HL-60/S4 treated with retinoic acid at 250 ng/mL for 4 days and 3 days (cell line): Measurements from ENCODE around the gene PLA2G4B.

Source experiments
- in situ Hi-C: fragments of 300-500 bp; cut with MboI; formaldehyde crosslinking; loops from 2 replicates; pipeline ENCODE4 v1.7.0; 2022; ENCODE audit warnings: low sequenced_read_pairs

PLA2G4B gene

DNA sequence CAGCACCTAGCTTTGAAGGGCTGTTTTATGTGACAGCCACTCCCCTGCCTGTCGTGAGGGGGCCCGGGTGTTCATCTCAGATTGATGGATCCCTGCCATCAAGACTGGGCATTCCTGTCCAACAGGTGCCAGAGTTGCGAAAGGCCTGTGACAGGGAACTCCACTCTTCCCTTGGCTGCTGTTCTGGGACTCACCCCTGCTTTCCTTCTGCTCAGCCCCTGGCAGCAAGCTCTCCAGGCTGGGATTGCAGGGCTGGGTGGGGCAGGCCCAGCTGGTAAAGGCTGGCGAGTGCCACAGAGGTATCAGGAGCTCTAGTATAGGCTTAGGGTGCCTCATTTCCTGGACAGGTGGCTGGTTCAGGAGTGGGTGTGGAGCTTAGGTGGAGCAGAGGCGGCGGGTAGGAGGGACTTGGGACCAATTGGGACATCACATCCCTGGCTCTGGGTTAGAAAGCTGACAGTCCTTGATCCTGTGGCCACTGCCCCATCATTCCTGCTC is at the start of gene PLA2G4B:
TSS of gene PLA2G4B (plus strand) at position 448 of the 498 bp plus-strand sequence. CDS start 67 bp downstream, outside the sequence.
- in situ Hi-C loops, result no loop called here

- in situ Hi-C loops, result no loop called here
Observed at GRCh38 chr15:41789236-41789635, 49.4 kb upstream of the PLA2G4B start.

- in situ Hi-C loops, result no loop called here
Observed at GRCh38 chr15:41789662-41790061, 49.0 kb upstream of the PLA2G4B start.

DNA sequence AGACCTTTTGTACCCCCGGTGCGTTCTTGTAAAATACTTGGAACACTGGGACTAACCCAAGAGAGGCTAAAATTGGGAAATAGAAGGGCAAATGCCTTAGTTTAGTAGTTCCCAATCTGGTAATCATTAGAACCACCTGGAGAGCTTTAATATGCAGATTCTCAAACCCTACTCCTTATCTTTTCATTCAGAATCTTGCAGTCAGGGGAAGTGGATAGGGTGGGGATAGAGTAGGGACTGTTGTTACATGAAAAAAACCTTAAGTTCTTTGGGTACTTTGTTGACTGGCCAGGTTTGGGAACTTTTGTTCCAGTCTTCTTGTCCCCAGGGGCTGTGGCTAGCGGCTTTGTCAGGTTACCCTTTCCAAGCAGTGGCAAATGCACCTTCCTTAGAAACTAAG is 48.5 kb upstream of the PLA2G4B start:
- in situ Hi-C loops, result no loop called here

GRCh38 chr15:41790756-41791546 is 47.7 kb upstream of the PLA2G4B start:
- in situ Hi-C loops, result no loop called here

DNA sequence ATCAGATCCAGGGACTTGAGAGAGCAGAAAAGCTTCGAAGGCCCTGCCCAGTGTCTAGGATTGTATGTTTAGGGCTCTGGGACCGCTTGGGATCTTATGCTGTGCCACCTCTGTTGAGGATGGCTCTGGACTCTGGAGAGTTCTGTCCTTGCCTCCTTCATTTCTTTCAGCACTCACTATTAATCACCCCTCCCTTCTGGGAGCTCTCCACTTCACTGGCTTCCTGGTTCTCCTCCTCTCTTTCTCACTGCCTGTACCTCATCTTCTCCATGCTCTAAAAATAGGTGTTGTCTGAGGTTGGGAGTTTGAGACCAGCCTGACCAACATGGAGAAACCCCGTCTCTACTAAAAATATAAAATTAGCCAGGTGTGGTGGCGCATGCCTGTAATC is 47.1 kb upstream of the PLA2G4B start:
- in situ Hi-C loops, result no loop called here

- in situ Hi-C loops, result no loop called here
Observed at GRCh38 chr15:41792000-41792637, 46.5 kb upstream of the PLA2G4B start.

- in situ Hi-C loops, result no loop called here
Observed at GRCh38 chr15:41794081-41794480, 44.6 kb upstream of the PLA2G4B start.

DNA sequence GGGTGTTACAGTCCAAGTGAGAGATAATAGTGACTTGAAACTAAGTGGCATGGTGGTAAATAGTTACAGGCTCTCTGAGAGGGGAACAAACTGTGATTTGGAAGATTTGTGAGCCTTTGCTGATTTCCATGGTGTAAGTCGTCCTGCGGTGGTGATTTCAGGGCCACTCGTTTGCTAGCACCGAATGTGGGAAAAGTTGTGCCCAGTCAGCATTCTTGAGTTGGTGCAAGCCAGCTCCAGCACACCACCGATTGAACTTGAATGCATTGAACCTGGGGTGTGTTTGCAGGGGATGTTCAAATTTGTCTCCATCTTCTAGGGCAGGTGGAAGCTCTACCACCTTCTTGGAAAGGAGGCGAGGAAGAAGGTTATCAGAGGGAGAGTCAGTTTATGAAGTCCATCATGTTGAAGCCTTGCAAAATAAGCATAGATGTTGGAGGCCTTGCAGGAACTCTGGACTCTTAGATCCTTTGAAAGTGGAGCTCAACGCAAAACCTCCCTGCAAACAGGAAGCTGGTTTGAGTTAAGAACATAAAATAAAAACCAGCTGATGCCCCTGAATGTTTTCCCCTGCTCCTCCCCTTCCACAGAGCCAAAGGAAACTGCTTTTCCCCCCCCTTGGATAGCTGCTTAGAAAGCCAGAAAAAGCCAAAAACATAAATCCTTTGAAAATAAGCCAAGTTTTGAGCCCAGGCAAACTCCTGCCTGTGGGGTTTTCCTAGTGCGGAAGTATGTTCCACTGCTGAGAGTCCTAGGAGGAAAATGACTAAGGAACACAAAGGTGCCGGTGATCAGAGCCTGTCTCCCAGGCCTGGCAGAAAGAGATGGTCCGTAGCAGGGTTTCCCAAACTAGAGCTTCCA is 42.4 kb upstream of the PLA2G4B start:
- in situ Hi-C loops, result no loop called here

DNA sequence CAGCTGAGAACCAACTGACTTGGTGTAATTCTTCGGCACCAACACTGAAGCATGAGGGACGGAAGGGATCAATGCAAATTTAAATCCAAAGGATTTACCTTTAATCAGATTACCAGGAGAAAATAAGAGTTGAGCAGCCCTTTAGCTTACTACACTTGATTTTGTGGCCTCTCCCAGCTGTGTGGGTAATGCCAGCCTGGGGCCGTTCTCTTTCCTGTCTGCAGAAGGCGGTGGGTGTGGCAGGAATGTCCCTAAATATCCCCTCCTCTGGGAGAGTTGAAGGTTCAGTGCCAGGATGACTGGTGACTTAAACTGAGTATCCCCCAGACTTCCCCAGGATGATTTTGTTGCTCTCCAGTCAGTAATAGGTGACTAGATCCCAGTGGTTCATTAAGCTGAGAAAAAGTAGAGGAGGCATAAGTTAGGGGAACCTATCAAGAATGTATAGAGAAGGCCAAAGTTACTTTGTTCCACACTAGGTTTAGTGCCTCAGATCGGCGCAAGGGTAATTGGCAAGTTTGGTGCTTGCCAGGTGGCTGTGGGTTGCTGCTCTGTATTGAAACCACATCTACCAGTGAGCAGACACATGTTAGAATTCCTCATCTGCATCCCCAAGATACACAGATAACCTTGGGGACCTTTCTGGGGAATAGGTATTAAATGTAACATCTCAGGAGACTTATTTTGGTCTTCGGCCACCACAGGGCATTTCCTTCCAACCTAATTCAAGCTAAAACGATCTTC is 41.3 kb upstream of the PLA2G4B start:
- in situ Hi-C loops, result no loop called here

- in situ Hi-C loops, result no loop called here
Observed at GRCh38 chr15:41798607-41799487, 39.8 kb upstream of the PLA2G4B start.

- in situ Hi-C loops, result no loop called here
Observed at GRCh38 chr15:41799488-41799805, 39.2 kb upstream of the PLA2G4B start.

DNA sequence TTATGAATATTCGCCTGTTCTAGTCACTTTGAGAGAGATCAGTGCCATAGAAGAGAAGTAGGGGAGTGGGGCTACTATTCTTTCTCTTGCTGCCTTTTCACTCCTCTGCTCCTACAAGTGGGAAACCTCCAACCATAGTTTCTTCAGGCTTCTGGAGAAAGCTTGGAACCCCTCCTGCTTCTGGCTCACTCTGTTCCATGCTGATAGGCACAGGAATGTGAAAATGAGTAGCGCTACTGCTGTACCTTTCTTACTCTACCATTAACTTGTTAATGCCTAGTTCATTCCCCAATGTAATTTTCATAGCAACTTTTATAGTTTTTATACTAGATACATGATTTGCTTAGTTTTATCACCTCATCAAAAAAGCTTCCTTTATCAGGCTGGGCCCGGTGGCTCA is 37.5 kb upstream of the PLA2G4B start:
- in situ Hi-C loops, result no loop called here

- in situ Hi-C loops, result no loop called here
Observed at GRCh38 chr15:41801850-41802455, 36.7 kb upstream of the PLA2G4B start.

GRCh38 chr15:41804361-41804760 is 34.3 kb upstream of the PLA2G4B start:
- in situ Hi-C loops, result no loop called here

DNA sequence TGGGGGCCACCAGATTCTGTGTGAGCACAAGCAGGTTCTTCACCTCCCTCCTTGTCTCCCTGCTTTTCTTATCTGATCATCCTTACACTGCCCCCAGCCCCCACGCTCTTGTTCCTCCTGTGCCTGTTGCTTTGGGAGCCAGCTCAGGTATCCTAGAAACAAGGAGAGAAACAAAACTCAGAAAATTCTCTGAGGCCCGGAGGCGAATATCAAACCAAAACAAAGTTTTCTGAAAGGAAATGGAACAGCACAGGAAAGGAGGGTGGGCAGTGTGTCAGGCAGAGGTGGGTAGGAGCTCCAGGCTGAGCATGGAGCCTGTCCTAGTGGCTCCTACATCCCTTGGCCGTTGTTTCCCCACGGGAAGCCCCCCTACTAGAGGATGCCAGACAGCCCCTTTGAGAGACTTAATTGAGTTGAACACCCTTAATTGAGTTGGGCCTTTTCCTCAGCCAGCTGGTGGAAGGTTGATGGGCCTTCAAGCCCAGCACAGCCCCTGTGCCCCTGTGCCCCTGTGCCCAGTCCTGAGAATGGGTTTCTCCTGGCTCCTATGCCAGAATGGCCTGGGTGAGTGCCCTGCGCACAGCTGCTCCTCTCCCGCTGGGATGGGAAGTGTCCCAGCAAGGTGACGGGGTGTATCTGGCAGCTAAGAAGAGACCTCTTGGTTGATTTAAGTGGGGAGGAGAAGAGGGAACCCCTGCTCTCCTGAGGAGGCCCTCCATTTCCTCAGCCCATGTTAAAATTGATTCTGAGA is 33.6 kb upstream of the PLA2G4B start:
- in situ Hi-C loops, result no loop called here

DNA sequence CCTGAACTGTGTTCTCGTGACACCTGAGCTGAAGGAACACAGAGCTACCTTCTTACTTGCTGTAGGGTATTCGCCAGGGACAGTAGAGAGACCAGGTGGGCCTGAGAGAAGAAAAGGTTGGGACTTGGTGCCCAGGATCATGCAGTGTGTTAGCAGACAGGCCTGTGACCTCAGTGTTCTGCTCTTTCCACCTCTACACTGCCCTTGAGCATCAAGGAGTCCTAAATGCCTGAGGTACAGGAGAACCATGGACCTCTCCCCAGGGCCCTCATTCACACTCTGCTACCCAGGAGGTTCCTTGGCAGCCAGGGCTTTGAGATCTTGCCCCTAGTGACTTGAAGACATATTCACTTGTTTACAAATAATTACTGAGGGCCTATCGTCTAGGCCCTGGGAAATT is 32.9 kb upstream of the PLA2G4B start:
- in situ Hi-C loops, result no loop called here

- in situ Hi-C loops, result no loop called here
Observed at GRCh38 chr15:41806291-41807181, 32.1 kb upstream of the PLA2G4B start.
